22Rv1 (cell line): ENCODE results near the gene TCF4.

Experiments
- H3K27ac ChIP-seq: fragments of 450-650 bp; 2 replicates; pipeline ENCODE4 v1.5.1; 2017
- ZFX ChIP-seq: fragments of 450-650 bp; IDR thresholded peaks from 2 replicates; pipeline ENCODE4 v1.6.1; 2017; ENCODE audit warnings: antibody characterized with exemption, borderline replicate concordance
- TF ChIP-seq, protein P1 (sequence below): fragments of 450-650 bp; IDR thresholded peaks from 2 replicates; pipeline ENCODE4 v1.5.1; 2017; ENCODE audit warnings: mild to moderate bottlenecking

TCF4 gene

DNA sequence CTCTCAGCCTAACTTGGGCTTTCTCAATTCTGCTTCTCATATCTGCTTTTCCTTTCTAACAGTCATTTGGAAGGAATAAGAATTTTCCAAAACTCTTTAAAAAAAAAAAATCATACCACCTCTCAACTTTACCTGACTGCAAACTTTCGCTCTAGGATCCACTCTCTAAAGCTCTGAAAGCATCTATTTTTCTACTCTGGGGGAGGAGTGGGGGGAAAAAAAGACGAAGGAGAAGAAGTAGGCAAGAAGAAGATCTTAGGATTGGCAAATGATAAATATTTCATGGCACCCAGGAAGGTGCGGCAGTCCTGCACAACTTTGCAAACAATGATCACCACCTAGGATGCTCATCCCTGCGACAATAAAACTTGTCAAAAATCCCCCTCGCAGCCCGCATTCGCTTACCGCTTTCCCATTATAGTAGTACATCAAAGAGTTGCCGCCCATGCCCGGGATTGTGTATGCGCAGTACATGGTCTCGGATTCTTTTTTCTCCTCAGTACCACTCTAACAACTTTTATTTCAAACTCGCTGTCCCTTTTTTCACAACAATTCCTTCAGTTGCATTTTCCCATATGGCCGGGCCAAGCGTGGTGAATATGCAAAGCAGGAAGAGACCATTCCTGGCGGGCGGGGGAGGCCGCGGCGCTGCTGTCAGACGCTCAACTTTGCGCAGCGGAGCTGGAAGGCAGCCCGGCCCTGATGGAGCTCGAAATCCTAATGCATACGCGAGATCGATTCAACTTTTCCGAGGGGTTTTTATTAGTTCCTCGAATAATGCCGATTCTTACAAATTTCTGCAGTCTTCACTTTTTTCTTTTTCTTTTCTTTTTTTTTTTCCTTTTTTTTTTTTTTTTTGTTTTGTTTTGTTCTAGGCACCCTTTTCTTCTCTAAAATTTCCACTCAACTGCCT lies 266.5 kb downstream of the TCF4 start:
- TF ChIP-seq, protein P1, sequence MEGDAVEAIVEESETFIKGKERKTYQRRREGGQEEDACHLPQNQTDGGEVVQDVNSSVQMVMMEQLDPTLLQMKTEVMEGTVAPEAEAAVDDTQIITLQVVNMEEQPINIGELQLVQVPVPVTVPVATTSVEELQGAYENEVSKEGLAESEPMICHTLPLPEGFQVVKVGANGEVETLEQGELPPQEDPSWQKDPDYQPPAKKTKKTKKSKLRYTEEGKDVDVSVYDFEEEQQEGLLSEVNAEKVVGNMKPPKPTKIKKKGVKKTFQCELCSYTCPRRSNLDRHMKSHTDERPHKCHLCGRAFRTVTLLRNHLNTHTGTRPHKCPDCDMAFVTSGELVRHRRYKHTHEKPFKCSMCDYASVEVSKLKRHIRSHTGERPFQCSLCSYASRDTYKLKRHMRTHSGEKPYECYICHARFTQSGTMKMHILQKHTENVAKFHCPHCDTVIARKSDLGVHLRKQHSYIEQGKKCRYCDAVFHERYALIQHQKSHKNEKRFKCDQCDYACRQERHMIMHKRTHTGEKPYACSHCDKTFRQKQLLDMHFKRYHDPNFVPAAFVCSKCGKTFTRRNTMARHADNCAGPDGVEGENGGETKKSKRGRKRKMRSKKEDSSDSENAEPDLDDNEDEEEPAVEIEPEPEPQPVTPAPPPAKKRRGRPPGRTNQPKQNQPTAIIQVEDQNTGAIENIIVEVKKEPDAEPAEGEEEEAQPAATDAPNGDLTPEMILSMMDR: no peak
- no peak for TF ChIP-seq ZFX
- peak overlapping the region; percentile 42 for H3K27ac ChIP-seq

DNA sequence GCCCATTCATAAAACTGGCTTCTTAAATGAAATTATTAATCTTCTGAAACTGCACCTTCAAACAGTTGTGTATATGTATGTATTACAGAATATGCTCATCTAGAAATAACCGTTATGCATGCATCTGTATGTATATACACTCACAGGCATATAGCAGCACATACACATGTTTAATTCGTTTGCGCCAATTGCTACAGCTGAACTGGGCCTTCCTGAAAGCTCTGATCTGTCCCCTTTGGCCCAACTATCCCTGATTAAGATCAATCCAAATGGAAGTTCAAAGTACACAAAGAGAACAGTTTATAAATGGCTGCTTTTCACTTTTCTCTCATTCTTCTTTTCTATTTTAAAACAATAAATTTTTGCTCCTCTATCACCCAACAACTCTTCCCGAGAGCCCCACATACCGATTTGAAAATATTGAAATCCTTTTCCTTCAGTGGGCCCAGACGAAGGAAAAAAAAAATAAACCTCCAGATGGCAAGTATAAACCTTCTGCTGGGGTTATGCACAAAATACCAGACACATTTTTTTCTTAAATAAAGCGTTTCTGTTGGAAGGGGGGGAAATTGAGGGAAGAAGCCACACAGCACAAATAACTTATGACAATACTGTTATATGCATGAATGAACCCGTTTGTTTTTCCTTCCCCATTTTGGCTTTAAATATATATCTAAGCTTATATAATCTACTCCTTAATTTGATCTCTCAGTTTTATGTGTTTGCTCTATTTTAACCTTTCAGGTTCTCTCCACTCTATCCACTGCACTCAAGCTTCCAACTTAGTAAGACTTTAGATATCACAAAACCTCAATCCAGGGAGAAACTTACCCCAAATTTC lies 267.3 kb downstream of the TCF4 start:
- no peak for TF ChIP-seq ZFX
- TF ChIP-seq, protein P1: no peak
- H3K27ac ChIP-seq: peak overlapping the region; percentile 42

DNA sequence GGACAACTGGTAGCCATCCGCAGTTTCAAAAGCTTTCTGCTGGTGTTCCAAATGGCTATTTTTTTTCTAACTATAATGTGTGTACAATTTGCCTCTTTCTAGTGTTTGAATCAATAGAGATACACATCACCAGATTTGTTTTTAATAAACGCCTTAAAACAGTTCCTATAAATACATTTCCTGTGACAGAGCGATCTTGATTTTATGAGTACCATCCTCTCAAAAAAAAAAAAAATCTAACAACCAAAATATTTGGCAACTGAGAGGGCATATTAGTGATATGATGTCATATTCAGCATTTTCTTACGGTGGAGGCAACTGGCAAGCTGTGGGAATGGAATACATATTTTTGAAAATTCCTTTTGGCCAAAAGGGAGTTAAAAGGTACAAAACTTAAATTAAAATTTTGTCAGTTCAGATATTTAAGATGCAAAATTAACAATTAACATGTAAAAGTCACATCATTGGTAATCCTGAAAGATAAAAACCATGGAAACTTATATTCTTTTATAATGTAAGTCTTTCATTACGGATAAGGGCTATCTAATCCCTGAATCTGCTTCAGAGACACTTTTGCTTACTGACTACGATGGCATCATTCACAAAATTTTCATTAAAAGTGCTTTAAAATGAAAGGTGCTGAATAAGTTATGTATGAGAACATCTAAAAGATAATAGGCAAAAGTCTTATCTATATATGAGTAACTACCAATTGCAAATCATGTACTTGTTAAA lies 268.4 kb downstream of the TCF4 start:
- no peak overlapping the region for H3K27ac ChIP-seq
- no peak for TF ChIP-seq ZFX
- TF ChIP-seq, protein P1: no peak

DNA sequence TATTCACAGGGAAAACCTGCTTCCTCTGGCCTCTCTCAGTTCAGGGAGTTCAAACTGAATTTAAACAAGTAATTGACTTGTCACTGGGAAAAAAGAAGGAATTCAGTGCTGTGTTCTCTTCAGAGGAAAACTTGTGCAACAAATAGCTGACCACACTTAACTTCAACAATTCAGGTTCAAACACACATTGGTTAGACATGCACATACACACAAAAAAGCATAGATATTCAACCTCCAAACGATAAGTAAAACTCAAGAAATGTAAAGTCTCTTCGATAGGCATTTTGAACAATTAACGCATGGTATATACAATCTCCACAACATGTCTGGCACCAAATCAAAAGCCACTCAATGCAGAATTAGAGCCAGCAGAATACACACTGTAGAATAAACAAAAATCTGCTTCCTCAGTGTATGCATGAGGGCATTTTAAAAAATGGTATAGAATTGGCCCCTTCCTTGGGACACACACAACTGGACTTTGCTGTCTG lies 269.0 kb downstream of the TCF4 start:
- no peak for TF ChIP-seq ZFX
- TF ChIP-seq, protein P1: no peak
- no peak overlapping the region for H3K27ac ChIP-seq

DNA sequence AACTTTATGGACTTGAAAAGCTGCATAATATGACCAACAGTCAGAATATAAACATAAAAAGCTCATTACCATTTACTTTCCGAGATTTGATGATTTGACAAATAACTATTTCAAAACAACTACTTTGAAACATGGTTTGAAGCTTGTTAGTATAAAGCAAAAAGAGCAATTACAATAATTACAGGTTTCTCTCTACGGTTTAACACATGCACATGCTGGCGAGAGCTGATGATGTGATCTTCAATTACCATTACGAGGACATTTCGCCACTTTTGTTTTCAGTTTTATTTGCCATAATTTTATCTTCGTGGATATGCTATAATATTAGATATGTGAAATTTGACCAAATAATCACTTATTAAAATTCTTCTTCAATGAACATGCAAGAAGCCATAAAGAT lies 270.1 kb downstream of the TCF4 start:
- H3K27ac ChIP-seq: no peak overlapping the region
- TF ChIP-seq, protein P1: no peak
- TF ChIP-seq ZFX: no peak

DNA sequence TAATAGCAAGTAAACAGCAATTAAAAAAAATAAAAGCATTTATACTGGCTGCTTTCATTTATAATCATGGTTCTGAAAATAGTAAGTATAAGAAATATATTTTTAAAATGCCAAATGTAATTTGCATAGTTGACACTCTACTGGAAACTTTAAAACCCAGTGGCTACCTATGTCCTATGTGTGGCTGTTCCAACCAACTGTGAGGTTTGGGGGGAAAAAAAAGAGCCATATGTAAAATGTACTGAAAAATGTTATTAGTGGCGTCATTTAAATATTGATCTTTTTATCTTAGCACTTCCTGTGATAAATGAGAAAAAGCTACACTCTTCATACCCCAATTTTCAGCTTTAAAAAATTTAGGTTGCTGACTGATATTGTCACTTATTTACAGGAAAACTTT lies 270.7 kb downstream of the TCF4 start:
- TF ChIP-seq, protein P1: no peak
- no peak for TF ChIP-seq ZFX
- H3K27ac ChIP-seq: no peak overlapping the region
